ENCODE data around the gene S100A7.

Gene S100A7

DNA sequence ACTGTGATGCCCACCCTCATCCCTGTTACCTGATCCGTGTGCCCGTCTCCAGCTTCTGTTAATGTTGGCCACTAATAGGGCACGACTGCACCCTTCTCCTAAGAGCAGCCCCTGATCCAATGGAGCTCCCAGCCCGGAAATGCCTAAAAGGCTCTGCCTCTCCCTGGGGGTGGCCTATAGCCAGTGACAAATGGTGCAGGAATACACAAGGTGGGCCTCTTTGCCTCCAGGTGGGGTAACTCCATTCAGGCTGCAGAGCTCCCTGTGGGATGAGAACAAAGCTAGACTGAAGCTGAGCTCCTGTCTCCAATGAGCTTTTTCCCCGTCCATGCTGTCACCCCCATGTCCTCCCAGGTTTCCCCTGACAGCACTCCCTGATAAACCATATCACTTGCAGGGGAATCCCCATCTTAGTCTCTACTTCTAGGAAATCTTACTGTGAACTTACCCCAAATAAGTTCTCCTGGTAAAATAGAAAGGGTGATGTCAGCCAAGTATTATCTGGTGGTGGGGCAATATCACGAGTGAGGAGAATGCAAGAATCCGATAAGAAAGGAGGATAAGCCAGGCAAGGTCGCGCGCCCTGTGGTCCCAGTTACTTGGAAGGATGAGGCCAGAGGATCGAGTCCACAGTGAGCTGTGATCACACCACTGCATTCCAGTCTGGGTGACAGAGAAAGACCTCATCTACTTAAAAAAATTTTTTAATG, 25.6 kb downstream of the S100A7 start:
- CTCF ChIA-PET, result interaction anchor here (1.1 to 1.3 kb wide), 3 partner anchors 30 to 82 kb away, joined by 3 to 5 read pairs (median 3); no protein-coding TSS in a partner anchor
- no peak for DNase-seq (ENCODE audit: low spot score)
- TF ChIP-seq, protein P1, sequence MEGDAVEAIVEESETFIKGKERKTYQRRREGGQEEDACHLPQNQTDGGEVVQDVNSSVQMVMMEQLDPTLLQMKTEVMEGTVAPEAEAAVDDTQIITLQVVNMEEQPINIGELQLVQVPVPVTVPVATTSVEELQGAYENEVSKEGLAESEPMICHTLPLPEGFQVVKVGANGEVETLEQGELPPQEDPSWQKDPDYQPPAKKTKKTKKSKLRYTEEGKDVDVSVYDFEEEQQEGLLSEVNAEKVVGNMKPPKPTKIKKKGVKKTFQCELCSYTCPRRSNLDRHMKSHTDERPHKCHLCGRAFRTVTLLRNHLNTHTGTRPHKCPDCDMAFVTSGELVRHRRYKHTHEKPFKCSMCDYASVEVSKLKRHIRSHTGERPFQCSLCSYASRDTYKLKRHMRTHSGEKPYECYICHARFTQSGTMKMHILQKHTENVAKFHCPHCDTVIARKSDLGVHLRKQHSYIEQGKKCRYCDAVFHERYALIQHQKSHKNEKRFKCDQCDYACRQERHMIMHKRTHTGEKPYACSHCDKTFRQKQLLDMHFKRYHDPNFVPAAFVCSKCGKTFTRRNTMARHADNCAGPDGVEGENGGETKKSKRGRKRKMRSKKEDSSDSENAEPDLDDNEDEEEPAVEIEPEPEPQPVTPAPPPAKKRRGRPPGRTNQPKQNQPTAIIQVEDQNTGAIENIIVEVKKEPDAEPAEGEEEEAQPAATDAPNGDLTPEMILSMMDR (conservative IDR thresholded peaks at IDR 0.05; ENCODE audit: low read depth), result no peak
- POLR2A ChIA-PET (ENCODE audit: low non-redundant PET), result no interaction called here
- H3K27ac ChIP-seq, result no peak overlapping the region

DNA sequence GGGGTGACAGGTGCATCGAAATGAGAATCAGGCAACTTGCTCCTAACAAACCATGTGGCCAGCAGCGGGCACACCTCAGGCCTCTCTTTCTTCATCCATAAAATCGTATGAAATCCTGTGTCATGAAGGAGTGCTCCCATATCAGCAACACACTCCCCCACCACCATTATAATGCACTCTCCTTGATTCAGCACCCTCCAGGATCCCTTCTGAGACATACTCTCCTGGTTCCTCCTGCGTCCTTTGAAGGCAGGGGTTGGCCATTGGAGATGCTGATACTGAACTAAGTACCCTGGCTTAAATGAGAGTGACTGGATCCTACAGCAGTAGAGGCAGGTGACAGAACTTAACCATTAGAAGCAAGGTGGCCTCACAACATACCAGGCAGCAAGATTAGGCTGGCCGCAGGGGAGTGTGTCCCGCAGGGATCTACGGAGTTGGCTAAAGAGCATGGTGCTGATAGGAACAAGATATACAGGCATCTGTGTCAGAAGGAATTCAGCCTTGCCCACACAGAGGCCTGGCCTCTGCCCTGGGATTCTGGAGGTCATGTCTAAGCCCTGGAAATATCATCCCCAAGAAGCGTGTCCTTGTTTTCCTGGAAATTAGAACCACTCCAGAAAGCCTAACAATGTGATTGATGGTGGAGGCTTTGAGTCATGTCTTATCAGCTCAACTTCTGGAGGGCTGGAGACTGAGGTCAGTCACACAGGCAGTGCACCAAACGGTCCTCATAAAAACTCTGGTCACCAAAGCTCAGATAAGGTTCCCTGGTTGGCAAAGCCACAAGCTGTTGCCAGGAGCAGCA, 27.4 kb downstream of the S100A7 start:
- DNase-seq (ENCODE audit: low spot score), result no peak
- H3K27ac ChIP-seq, result no peak overlapping the region
- ChIA-PET CTCF (no interaction called here), POLR2A (ENCODE audit: low non-redundant PET) (no interaction called here)
- TF ChIP-seq, protein P1 (conservative IDR thresholded peaks at IDR 0.05; ENCODE audit: low read depth), result no peak

DNA sequence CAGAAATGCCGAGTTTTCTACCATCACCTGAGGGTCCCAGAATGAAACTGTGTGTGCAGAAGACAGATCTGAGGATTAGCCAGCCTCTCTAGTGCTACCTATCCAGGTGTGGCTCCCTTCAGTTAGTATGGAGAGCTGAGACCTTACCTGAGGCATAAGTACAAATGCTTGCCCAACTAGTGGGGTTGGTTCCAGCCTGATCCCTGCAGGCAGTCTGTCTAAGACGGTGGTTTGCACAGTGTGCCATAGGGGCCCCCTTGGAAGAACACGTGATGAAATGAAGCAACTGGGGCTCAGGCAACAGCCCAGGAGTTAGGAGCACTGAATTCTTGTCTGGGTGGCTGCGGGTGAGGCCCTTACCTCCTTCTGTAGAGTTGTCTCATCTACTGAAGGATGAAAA, 28.5 kb downstream of the S100A7 start:
- CTCF ChIA-PET, result no interaction called here
- DNase-seq (ENCODE audit: low spot score), result no peak
- TF ChIP-seq, protein P1 (conservative IDR thresholded peaks at IDR 0.05; ENCODE audit: low read depth), result no peak
- H3K27ac ChIP-seq, result no peak overlapping the region
- POLR2A ChIA-PET (ENCODE audit: low non-redundant PET), result no interaction called here

DNA sequence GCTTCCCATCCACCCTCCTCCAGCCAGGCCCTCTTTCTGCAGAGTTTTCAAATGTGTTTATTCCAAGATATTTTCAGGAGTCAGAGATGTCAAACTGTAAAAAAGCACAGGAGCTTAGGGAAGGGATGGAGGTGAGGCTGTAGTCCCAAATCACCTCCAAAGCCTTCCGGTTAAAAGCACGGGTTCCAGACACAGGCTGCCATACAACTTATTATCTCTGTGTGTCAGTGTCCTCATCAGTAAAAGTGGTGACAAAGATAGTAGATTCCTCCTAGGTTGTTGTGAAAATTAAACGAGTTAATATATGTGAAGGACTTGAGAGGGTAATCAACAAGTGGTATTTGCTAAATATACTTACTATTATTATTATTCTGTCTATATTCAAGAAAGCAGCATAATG, 29.0 kb downstream of the S100A7 start:
- ChIA-PET POLR2A (ENCODE audit: low non-redundant PET) (no interaction called here), CTCF (interaction anchor here (0.7 kb wide), 1 partner anchor 9 kb away, joined by 5 read pairs; no protein-coding TSS in a partner anchor)
- TF ChIP-seq, protein P1 (conservative IDR thresholded peaks at IDR 0.05; ENCODE audit: low read depth), result no peak
- DNase-seq (ENCODE audit: low spot score), result no peak
- H3K27ac ChIP-seq, result no peak overlapping the region

DNA sequence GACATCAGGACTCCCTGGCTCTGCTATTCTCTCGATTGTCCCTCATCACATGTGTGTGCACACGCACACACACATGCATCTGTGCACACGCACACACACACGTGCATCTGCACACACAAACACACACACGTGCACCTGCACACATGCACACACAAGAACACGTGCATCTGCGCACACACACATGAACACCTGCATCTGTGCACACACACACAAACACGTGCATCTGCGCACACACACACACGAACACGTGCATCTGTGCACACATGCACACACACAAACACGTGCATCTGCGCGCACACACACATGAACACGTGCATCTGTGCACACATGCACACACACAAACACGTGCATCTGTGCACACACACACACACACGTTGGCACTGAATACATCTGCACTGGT, 29.4 kb downstream of the S100A7 start:
- H3K27ac ChIP-seq, result no peak overlapping the region
- ChIA-PET CTCF (interaction anchor here (0.7 kb wide), 1 partner anchor 10 kb away, joined by 5 read pairs; no protein-coding TSS in a partner anchor), POLR2A (ENCODE audit: low non-redundant PET) (no interaction called here)
- TF ChIP-seq, protein P1 (conservative IDR thresholded peaks at IDR 0.05; ENCODE audit: low read depth), result no peak
- DNase-seq (ENCODE audit: low spot score), result no peak

DNA sequence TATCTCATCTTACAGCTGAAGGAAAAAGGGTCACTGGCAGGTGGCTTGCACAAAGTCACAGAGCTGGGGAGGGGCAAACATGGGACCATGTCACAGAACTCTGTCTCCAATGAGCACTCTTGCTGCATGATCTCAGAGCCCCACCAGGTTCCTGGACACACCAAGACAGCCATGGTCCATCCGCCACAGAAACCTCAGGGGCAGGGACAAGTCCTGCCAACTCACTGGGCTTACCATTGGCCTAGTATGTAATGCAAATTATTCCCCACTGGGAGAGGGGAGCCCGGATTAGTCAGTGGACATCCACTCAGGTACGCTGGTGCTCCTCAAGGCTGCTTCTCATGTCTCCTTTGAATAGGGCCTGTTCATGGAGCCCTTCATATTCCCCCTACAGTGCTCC, 29.9 kb downstream of the S100A7 start:
- no peak overlapping the region for H3K27ac ChIP-seq
- CTCF ChIA-PET, result interaction anchor here (1.5 kb wide), 1 partner anchor 64 kb away, joined by 3 read pairs; no protein-coding TSS in a partner anchor
- no peak for DNase-seq (ENCODE audit: low spot score)
- TF ChIP-seq, protein P1 (conservative IDR thresholded peaks at IDR 0.05; ENCODE audit: low read depth), result no peak
- POLR2A ChIA-PET (ENCODE audit: low non-redundant PET), result no interaction called here
